HEK293 (cell line): ENCODE data around the gene CREB5.

Experiments used
- CTCF ChIP-seq: fragments of 450-650 bp; formaldehyde crosslinking; IDR thresholded peaks from 2 replicates; pipeline ENCODE4 v1.5.1; 2016; ENCODE audit warnings: missing biosample characterization, missing genetic modification characterization
- KLF10 ChIP-seq: fragments of 450-650 bp; IDR thresholded peaks from 2 replicates; pipeline ENCODE4 v1.5.1; 2018; ENCODE audit warnings: missing biosample characterization, mild to moderate bottlenecking, missing genetic modification characterization
- SETDB1 ChIP-seq: IDR thresholded peaks from one replicate; pipeline ENCODE4 v1.6.1; 2017; ENCODE audit warnings: mild to moderate bottlenecking, low read length, moderate library complexity, mixed read lengths; ENCODE audit not compliant: insufficient read length
- SP2 ChIP-seq: fragments of 450-650 bp; formaldehyde crosslinking; IDR thresholded peaks from 2 replicates; pipeline ENCODE4 v1.5.1; 2016; ENCODE audit warnings: missing biosample characterization, missing genetic modification characterization
- YY1 ChIP-seq: fragments of 450-650 bp; formaldehyde crosslinking; IDR thresholded peaks from 2 replicates; pipeline ENCODE4 v1.5.1; 2018; ENCODE audit warnings: missing biosample characterization, missing genetic modification characterization
- ZBTB8A ChIP-seq: fragments of 450-650 bp; formaldehyde crosslinking; IDR thresholded peaks from 2 replicates; pipeline ENCODE4 v1.5.1; 2016; ENCODE audit warnings: missing biosample characterization, missing genetic modification characterization
- ZFP69B ChIP-seq: fragments of 450-650 bp; formaldehyde crosslinking; IDR thresholded peaks from 2 replicates; pipeline ENCODE4 v1.5.1; 2016; ENCODE audit warnings: missing biosample characterization, missing genetic modification characterization
- ZNF350 ChIP-seq: fragments of 450-650 bp; formaldehyde crosslinking; IDR thresholded peaks from 2 replicates; pipeline ENCODE4 v1.5.0; 2017; ENCODE audit warnings: missing biosample characterization, mild to moderate bottlenecking, missing genetic modification characterization
- ZNF791 ChIP-seq: fragments of 450-650 bp; formaldehyde crosslinking; IDR thresholded peaks from 2 replicates; pipeline ENCODE4 v1.5.1; 2016; ENCODE audit warnings: missing biosample characterization, missing genetic modification characterization
- ZSCAN18 ChIP-seq: fragments of 450-650 bp; formaldehyde crosslinking; IDR thresholded peaks from 2 replicates; pipeline ENCODE4 v1.5.1; 2016; ENCODE audit warnings: missing biosample characterization, missing genetic modification characterization

GRCh38 chr7:28707291-28707690, 295.0 kb downstream of the CREB5 start:
- TF ChIP-seq CTCF (tag by site-specific recombination): no peak
- TF ChIP-seq SP2 (tag by site-specific recombination): no peak
- TF ChIP-seq ZBTB8A (tag by site-specific recombination): no peak
- no peak for TF ChIP-seq YY1 (tag by site-specific recombination)
- no peak for TF ChIP-seq ZNF791
- no peak for TF ChIP-seq ZNF350
- no peak for TF ChIP-seq SETDB1
- no peak for TF ChIP-seq ZSCAN18
- TF ChIP-seq KLF10 (tag by site-specific recombination): no peak
- TF ChIP-seq ZFP69B (tag by site-specific recombination): no peak
